Endodermal cell (in vitro differentiated cells): ENCODE measurements around the gene MSANTD3. TPM values are rescaled to one million over a fixed set of nuclear protein-coding genes. Genes with fewer than 3 reads are reported as not detected.

Experiments
- DNase-seq: peaks from one replicate; pipeline ENCODE4 v3.0.0-alpha.2; 2017
- H3K27ac ChIP-seq: 2 replicates; pipeline ENCODE4 v1.5.1; 2013; ENCODE audit warnings: mild to moderate bottlenecking, low read depth, low read length, moderate library complexity
- H3K27me3 ChIP-seq: 2 replicates; pipeline ENCODE4 v1.6.1; 2013; ENCODE audit warnings: mild to moderate bottlenecking, low read length, moderate library complexity; ENCODE audit not compliant: insufficient read depth, control insufficient read depth, poor library complexity, severe bottlenecking
- H3K36me3 ChIP-seq: 2 replicates; pipeline ENCODE4 v1.7.0; 2013; ENCODE audit warnings: mild to moderate bottlenecking, low read length, moderate library complexity; ENCODE audit not compliant: control insufficient read depth, insufficient read depth
- H3K4me1 ChIP-seq: one replicate; pipeline ENCODE4 v1.7.0; 2013; ENCODE audit warnings: low read length; ENCODE audit not compliant: control insufficient read depth, insufficient read depth
- H3K4me3 ChIP-seq: 2 replicates; pipeline ENCODE4 v1.5.1; 2013; ENCODE audit warnings: mild to moderate bottlenecking, low read length, moderate library complexity
- H3K9ac ChIP-seq: 2 replicates; pipeline ENCODE4 v1.6.1; 2013; ENCODE audit warnings: mild to moderate bottlenecking, low read length, moderate library complexity; ENCODE audit not compliant: poor library complexity, severe bottlenecking; ENCODE audit errors: extremely low read depth
- H3K9me3 ChIP-seq: 2 replicates; pipeline ENCODE4 v1.6.1; 2013; ENCODE audit warnings: mild to moderate bottlenecking, low read length, moderate library complexity; ENCODE audit not compliant: control insufficient read depth
- H3K27ac Mint-ChIP-seq: 2 replicates; pipeline ENCODE4 v1.8.0; 2020; ENCODE audit warnings: mixed read lengths
- H3K27me3 Mint-ChIP-seq: 2 replicates; pipeline ENCODE4 v1.8.0; 2021; ENCODE audit warnings: mild to moderate bottlenecking, mixed read lengths; ENCODE audit not compliant: insufficient read depth
- H3K36me3 Mint-ChIP-seq: 2 replicates; pipeline ENCODE4 v1.8.0; 2020; ENCODE audit warnings: low read depth, mixed read lengths
- H3K4me1 Mint-ChIP-seq: 2 replicates; pipeline ENCODE4 v1.8.0; 2020; ENCODE audit warnings: mixed read lengths
- H3K4me3 Mint-ChIP-seq: 2 replicates; pipeline ENCODE4 v1.8.0; 2020; ENCODE audit warnings: mild to moderate bottlenecking, moderate library complexity, mixed read lengths
- H3K9me3 Mint-ChIP-seq: 2 replicates; pipeline ENCODE4 v1.8.0; 2020; ENCODE audit warnings: mild to moderate bottlenecking, mixed read lengths
- WGBS, 2 experiments: methylation state at CpG; one replicate each; pipeline versions ENCODE4 v1.1.5 to v1.1.7; 2013; ENCODE audit warnings: missing lambda C conversion rate in 2 of 2, mixed read lengths in 1 of 2; ENCODE audit not compliant: insufficient coverage in 1 of 2, insufficient read length in 1 of 2; 5-methylcytosine and 5-hydroxymethylcytosine counted together
- total RNA-seq, 2 donors: library from RNA; stranded (reverse); fragmentation: NEBNext Ultra II Directional in 1 of 2; extraction: Animal tissue kit (Norgen Biotek cat#: 25700) in 1 of 2; gene quantifications; 2 replicates in 1 of 2; 3 replicates in 1 of 2; pipeline ENCODE4 v1.2.1, GENCODE V29; 2021
- TF ChIP-seq, protein P1 (sequence below): fragments of 200-600 bp; sonication (generic); conservative IDR thresholded peaks from 2 replicates; pipeline ENCODE4 v1.5.0; 2021; ENCODE audit warnings: antibody characterized with exemption, mild to moderate bottlenecking

Gene MSANTD3
- total RNA-seq, 2 donors from 2014 or later, result 29.8 to 32.2 TPM

DNA sequence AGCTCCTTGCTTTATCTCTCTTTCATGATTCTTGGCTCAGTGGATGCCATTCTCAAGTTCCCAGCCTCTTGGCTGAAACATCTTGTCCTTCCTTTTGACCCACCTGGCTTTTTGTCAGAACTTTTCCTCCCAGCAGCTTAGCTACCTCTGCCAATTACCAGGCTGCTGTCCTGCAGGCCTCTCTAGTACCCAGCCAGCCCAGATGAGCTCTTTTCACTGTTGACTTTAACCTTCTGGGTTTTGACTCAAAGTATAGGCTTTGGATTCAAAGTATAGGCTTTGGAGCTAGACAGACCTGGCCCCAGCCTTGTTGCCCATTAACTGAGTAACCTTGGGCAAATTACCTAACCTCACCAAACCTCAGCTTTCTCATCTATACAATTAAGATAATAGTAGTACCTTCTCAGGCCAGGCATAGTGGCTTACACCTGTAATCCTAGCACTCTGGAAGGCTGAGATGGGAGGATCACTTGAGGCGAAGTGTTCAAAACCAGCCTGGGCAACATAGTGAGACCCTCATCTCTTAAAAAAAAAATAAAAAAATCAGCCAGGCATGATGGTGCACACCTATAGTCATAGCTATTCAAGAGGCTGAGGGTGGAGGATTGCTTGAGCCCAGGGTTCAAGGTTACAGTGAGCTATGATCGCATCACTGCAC, 39.4 kb downstream of the MSANTD3 start:
- Mint-ChIP-seq H3K4me1 (peaks cover 14% of the 10 kb centered on the region), H3K4me3 (no peak overlapping the region), H3K9me3 (no peaks in the 10 kb centered on the region), H3K36me3 (no peaks in the 10 kb centered on the region), H3K27ac (no peak overlapping the region), H3K27me3 (peaks cover 8% of the 10 kb centered on the region)
- H3K27me3 ChIP-seq, result no peaks in the 10 kb centered on the region
- H3K9ac ChIP-seq, result no peak overlapping the region
- TF ChIP-seq, protein P1, sequence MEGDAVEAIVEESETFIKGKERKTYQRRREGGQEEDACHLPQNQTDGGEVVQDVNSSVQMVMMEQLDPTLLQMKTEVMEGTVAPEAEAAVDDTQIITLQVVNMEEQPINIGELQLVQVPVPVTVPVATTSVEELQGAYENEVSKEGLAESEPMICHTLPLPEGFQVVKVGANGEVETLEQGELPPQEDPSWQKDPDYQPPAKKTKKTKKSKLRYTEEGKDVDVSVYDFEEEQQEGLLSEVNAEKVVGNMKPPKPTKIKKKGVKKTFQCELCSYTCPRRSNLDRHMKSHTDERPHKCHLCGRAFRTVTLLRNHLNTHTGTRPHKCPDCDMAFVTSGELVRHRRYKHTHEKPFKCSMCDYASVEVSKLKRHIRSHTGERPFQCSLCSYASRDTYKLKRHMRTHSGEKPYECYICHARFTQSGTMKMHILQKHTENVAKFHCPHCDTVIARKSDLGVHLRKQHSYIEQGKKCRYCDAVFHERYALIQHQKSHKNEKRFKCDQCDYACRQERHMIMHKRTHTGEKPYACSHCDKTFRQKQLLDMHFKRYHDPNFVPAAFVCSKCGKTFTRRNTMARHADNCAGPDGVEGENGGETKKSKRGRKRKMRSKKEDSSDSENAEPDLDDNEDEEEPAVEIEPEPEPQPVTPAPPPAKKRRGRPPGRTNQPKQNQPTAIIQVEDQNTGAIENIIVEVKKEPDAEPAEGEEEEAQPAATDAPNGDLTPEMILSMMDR, result no peak
- H3K36me3 ChIP-seq, result no peaks in the 10 kb centered on the region
- WGBS, 2 experiments, result 78 to 83% methylated on average over 1 to 2 of the region's 2 CpGs
- no peak overlapping the region for H3K4me3 ChIP-seq
- H3K9me3 ChIP-seq, result no peaks in the 10 kb centered on the region
- no peaks in the 10 kb centered on the region for H3K4me1 ChIP-seq
- H3K27ac ChIP-seq, result no peak overlapping the region
- no peak for DNase-seq

DNA sequence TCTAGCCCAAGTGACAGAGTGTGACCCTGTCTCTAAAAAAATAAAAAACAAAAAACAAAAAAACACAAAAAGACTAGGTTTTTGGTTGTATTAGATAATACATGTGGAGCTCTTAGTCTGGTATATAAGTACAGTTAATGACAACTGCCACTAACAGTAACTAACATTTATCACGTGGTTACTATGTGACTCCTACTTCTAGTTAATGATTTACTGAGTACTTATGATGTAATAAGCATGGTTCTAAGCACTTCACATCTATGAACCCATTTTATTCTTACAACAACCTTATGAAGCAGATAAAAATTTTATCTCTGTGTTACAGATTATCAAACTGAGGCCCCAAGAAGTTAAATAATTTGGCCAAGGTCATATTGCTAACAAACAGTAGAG, 39.9 kb downstream of the MSANTD3 start:
- H3K27ac Mint-ChIP-seq, result no peak overlapping the region
- no peaks in the 10 kb centered on the region for H3K9me3 Mint-ChIP-seq
- Histone ChIP-seq H3K4me1 (no peaks in the 10 kb centered on the region), H3K36me3 (no peaks in the 10 kb centered on the region), H3K4me3 (no peak overlapping the region), H3K9me3 (no peaks in the 10 kb centered on the region), H3K9ac (no peak overlapping the region), H3K27ac (no peak overlapping the region), H3K27me3 (no peaks in the 10 kb centered on the region)
- DNase-seq, result no peak
- 86% methylated on average over 1 of the region's 1 CpG; no CpG with 5 or more reads in 1 of the 2 experiments for WGBS, 2 experiments
- H3K4me3 Mint-ChIP-seq, result no peak overlapping the region
- H3K4me1 Mint-ChIP-seq, result peaks cover 14% of the 10 kb centered on the region
- H3K36me3 Mint-ChIP-seq, result no peaks in the 10 kb centered on the region
- peaks cover 8% of the 10 kb centered on the region for H3K27me3 Mint-ChIP-seq
- TF ChIP-seq, protein P1, result no peak

DNA sequence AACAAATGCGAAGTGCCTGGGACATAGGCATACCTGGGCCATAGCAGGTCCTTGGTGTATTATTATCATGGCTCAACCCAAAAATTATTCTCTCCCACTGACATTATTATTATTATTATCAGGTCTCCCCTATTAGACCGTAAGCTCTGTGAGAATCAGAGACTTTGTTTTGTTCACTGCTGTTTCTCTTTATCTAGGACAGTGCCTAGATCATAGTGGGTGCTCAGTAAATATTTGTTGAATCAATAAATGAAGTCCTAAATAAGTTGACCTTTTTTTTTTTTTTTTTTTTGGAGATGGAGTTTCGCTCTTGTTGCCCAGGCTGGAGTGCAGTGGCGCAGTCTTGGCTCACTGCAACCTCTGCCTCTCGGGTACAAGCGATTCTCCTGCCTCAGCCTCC, 41.1 kb downstream of the MSANTD3 start:
- H3K4me3 ChIP-seq, result no peak overlapping the region
- H3K9me3 ChIP-seq, result no peaks in the 10 kb centered on the region
- H3K4me1 Mint-ChIP-seq, result peaks cover 15% of the 10 kb centered on the region
- no peak for DNase-seq
- no peaks in the 10 kb centered on the region for H3K4me1 ChIP-seq
- 92 to 93% methylated on average over 3 to 6 of the region's 6 CpGs for WGBS, 2 experiments
- no peak overlapping the region for H3K27ac Mint-ChIP-seq
- H3K27me3 Mint-ChIP-seq, result peaks cover 6% of the 10 kb centered on the region
- TF ChIP-seq, protein P1, result no peak
- no peak overlapping the region for H3K9ac ChIP-seq
- no peaks in the 10 kb centered on the region for H3K27me3 ChIP-seq
- no peaks in the 10 kb centered on the region for H3K36me3 ChIP-seq
- no peak overlapping the region for H3K27ac ChIP-seq
- H3K9me3 Mint-ChIP-seq, result no peaks in the 10 kb centered on the region
- H3K36me3 Mint-ChIP-seq, result no peaks in the 10 kb centered on the region
- no peak overlapping the region for H3K4me3 Mint-ChIP-seq
